HG02759 (cell line): ENCODE measurements around the gene ERV3-1.
"Not testable (repeated sequence)": the region's sequence is repeated elsewhere in the genome, so short reads cannot be mapped to it uniquely, and the experiment has no call there.

Experiments used
- ATAC-seq: cut with Tn5 transposase; IDR thresholded peaks from one replicate; pipeline ENCODE4 v1.9.1; 2021; ENCODE audit warnings: mild to moderate bottlenecking, moderate library complexity; ENCODE audit not compliant: unreplicated experiment

ERV3-1 gene

GRCh38 chr7:64944667-64945502 lies 61.6 kb downstream of the ERV3-1 start:
- ATAC-seq: not testable (repeated sequence)
